PC-3 (cell line): ENCODE data around the gene VSTM2L.

Source experiments
- CTCF ChIP-seq: fragments of 300-600 bp; sonication (generic); conservative IDR thresholded peaks from 2 replicates; pipeline ENCODE4 v1.5.1; 2017; ENCODE audit warnings: antibody characterized with exemption, low read depth, mild to moderate bottlenecking, low read length
- EZH2phosphoT487 ChIP-seq: fragments of 300-600 bp; sonication (generic); IDR thresholded peaks from 2 replicates; pipeline ENCODE4 v1.6.1; 2018; ENCODE audit warnings: mild to moderate bottlenecking, antibody characterized with exemption, low read length, borderline replicate concordance

GRCh38 chr20:37926612-37927011 lies 23.7 kb downstream of the VSTM2L start:
- TF ChIP-seq CTCF (no peak), EZH2phosphoT487 (no peak)
